Activated CD4-positive, alpha-beta T cell treated with anti-CD3 and anti-CD28 coated beads, Interleukin-2, amount 50 U/mL, for 48 hours (primary cell): Measurements from ENCODE around the gene OBSCN.

Experiments
- DNase-seq, 2 experiments: peaks; one replicate each; pipeline ENCODE4 v3.0.0-alpha.2; 2020

OBSCN gene

GRCh38 chr1:228280106-228280901, 72.5 kb downstream of the OBSCN start:
- DNase-seq = no peak

- peak in 1 of 2 experiments; percentile 1 for DNase-seq
Measured at GRCh38 chr1:228280961-228281591, 73.2 kb downstream of the OBSCN start.

GRCh38 chr1:228281631-228282328, 73.9 kb downstream of the OBSCN start:
- DNase-seq = peak in 1 of 2 experiments; percentile 2

- peak in 1 of 2 experiments; percentile 1 for DNase-seq
Measured at GRCh38 chr1:228282329-228283042, 74.6 kb downstream of the OBSCN start.

- DNase-seq = peak in 1 of 2 experiments; percentile 1
Measured at GRCh38 chr1:228283043-228283371, 75.2 kb downstream of the OBSCN start.

- DNase-seq = no peak
Measured at GRCh38 chr1:228283476-228284147, 75.8 kb downstream of the OBSCN start.

- no peak for DNase-seq
Measured at GRCh38 chr1:228284148-228284495, 76.3 kb downstream of the OBSCN start.

- DNase-seq = no peak
Measured at GRCh38 chr1:228284521-228284920, 76.7 kb downstream of the OBSCN start.

- no peak for DNase-seq
Measured at GRCh38 chr1:228285661-228286504, 78.0 kb downstream of the OBSCN start.

GRCh38 chr1:228286505-228287417, 78.9 kb downstream of the OBSCN start:
- no peak for DNase-seq

- no peak for DNase-seq
Measured at GRCh38 chr1:228287541-228288425, 79.9 kb downstream of the OBSCN start.

GRCh38 chr1:228288536-228289238, 80.8 kb downstream of the OBSCN start:
- no peak for DNase-seq

GRCh38 chr1:228289239-228289849, 81.5 kb downstream of the OBSCN start:
- no peak for DNase-seq

GRCh38 chr1:228289996-228290881, 82.4 kb downstream of the OBSCN start:
- no peak for DNase-seq

- DNase-seq = no peak
Measured at GRCh38 chr1:228291906-228292608, 84.2 kb downstream of the OBSCN start.

- no peak for DNase-seq
Measured at GRCh38 chr1:228292609-228292911, 84.7 kb downstream of the OBSCN start.

GRCh38 chr1:228293393-228293792, 85.5 kb downstream of the OBSCN start:
- DNase-seq = no peak
